H1 (cell line): ENCODE measurements around the gene HAO2. TPM values are rescaled to one million over a fixed set of nuclear protein-coding genes. Genes with fewer than 3 reads are reported as not detected.

Experiments
- CTCF ChIA-PET: fragments of 300-600 bp; sonication (Branson Sonifier 250); formaldehyde crosslinking; loops from one replicate; lab custom pipeline; 2021; ENCODE audit not compliant: partially characterized antibody; lab: Charles Lee
- POLR2A ChIA-PET: fragments of 300-600 bp; sonication (Branson Sonifier 250); formaldehyde crosslinking; loops from one replicate; lab custom pipeline; 2021; ENCODE audit warnings: inconsistent platforms; ENCODE audit not compliant: partially characterized antibody; lab: Charles Lee
- DNase-seq, 2 experiments: peaks; one replicate each; pipeline versions ENCODE4 v3.0.0 to v3.0.0-alpha.2; 2010 to 2022; ENCODE audit warnings: low spot score in 2 of 2, low read depth in 1 of 2, mixed read lengths in 1 of 2
- FAIRE-seq: peaks from 2 replicates; lab custom pipeline; 2011; peaks lifted over from hg19 to GRCh38; lab: Jason Lieb, UNC
- H2AFZ ChIP-seq: 2 replicates; pipeline ENCODE4 v1.8.1; 2012; ENCODE audit warnings: low read length, inconsistent platforms
- H2AK5ac ChIP-seq: 2 replicates; pipeline ENCODE4 v1.6.1; 2013; ENCODE audit warnings: low read depth, low read length
- H2BK120ac ChIP-seq: replicated peaks from 2 replicates; pipeline ENCODE3; 2013; ENCODE audit warnings: low read depth, low read length, inconsistent platforms
- H2BK12ac ChIP-seq: 2 replicates; pipeline ENCODE4 v1.6.1; 2013; ENCODE audit warnings: low read depth, low read length
- H2BK15ac ChIP-seq: 2 replicates; pipeline ENCODE4 v1.6.1; 2013; ENCODE audit warnings: low read length
- H2BK20ac ChIP-seq: 2 replicates; pipeline ENCODE4 v1.6.1; 2013; ENCODE audit warnings: low read length
- H2BK5ac ChIP-seq: 2 replicates; pipeline ENCODE4 v1.6.1; 2013; ENCODE audit warnings: low read depth, low read length
- H3K14ac ChIP-seq: 2 replicates; pipeline ENCODE4 v1.6.1; 2013; ENCODE audit warnings: inconsistent platforms; ENCODE audit not compliant: insufficient read length
- H3K18ac ChIP-seq: 2 replicates; pipeline ENCODE4 v1.6.1; 2013; ENCODE audit warnings: low read length; ENCODE audit errors: extremely low read depth
- H3K23ac ChIP-seq: 2 replicates; pipeline ENCODE4 v1.6.1; 2013; ENCODE audit warnings: inconsistent platforms; ENCODE audit not compliant: insufficient read length
- H3K23me2 ChIP-seq: 2 replicates; pipeline ENCODE4 v1.6.1; 2013; ENCODE audit warnings: low read depth, low read length
- H3K27ac ChIP-seq: 2 replicates; pipeline ENCODE4 v1.6.1; 2011; ENCODE audit warnings: low read depth, low read length, inconsistent platforms
- H3K27me3 ChIP-seq, 4 experiments: replicated peaks in 1 of 4; 1 replicate in 1 of 4; 2 replicates in 3 of 4; pipeline versions ENCODE4 v1.6.1 to v1.8.1; 2011 to 2013; ENCODE audit warnings: low read length in 3 of 4, mild to moderate bottlenecking in 3 of 4, inconsistent platforms in 2 of 4, mixed read lengths in 2 of 4, moderate library complexity in 1 of 4; ENCODE audit not compliant: control insufficient read depth in 3 of 4, insufficient read depth in 3 of 4; ENCODE audit errors: extremely low read depth in 1 of 4
- H3K36me3 ChIP-seq, 4 experiments: 2 replicates each; pipeline versions ENCODE4 v1.6.1 to v1.8.1; 2011 to 2013; ENCODE audit warnings: mild to moderate bottlenecking in 4 of 4, low read length in 3 of 4, moderate library complexity in 2 of 4, control low read depth in 1 of 4, inconsistent platforms in 1 of 4; ENCODE audit not compliant: insufficient read depth in 4 of 4, control insufficient read depth in 2 of 4
- H3K4ac ChIP-seq: replicated peaks from 2 replicates; pipeline ENCODE3; 2013; ENCODE audit warnings: low read length, low read depth, mixed read lengths, inconsistent platforms; ENCODE audit not compliant: insufficient read length
- H3K4me1 ChIP-seq, 4 experiments: replicated peaks in 1 of 4; 1 replicate in 1 of 4; 2 replicates in 3 of 4; pipeline versions ENCODE4 v1.6.1 to v1.8.1; 2011 to 2013; ENCODE audit warnings: low read length in 3 of 4, inconsistent platforms in 2 of 4, mixed read lengths in 1 of 4; ENCODE audit not compliant: insufficient read depth in 4 of 4, control insufficient read depth in 3 of 4
- H3K4me2 ChIP-seq, 2 experiments: 2 replicates each; pipeline versions ENCODE4 v1.6.1 to v1.8.1; 2011 to 2013; ENCODE audit warnings: low read depth in 2 of 2, low read length in 2 of 2, control low read depth in 1 of 2, inconsistent platforms in 1 of 2, mild to moderate bottlenecking in 1 of 2; ENCODE audit not compliant: insufficient read depth in 1 of 2
- H3K4me3 ChIP-seq, 4 experiments: fragments of 200-600, 300-600 bp in 1 of 4; sonication (generic), shearing (Covaris generic), sonication (Bioruptor Twin) in 1 of 4; 2 replicates each; pipeline versions ENCODE4 v1.5.1 to v1.8.1; 2011 to 2016; ENCODE audit warnings: low read length in 4 of 4, low read depth in 3 of 4, control low read depth in 2 of 4, inconsistent platforms in 2 of 4, mild to moderate bottlenecking in 2 of 4, mixed read lengths in 1 of 4, moderate library complexity in 1 of 4; ENCODE audit not compliant: insufficient read depth in 2 of 4; ENCODE audit errors: extremely low read depth in 1 of 4
- H3K56ac ChIP-seq: replicated peaks from 2 replicates; pipeline ENCODE3; 2013; ENCODE audit warnings: low read depth, mild to moderate bottlenecking, mixed read lengths, low read length, inconsistent platforms; ENCODE audit not compliant: insufficient read length
- H3K79me1 ChIP-seq: 2 replicates; pipeline ENCODE4 v1.6.1; 2013; ENCODE audit warnings: low read depth, low read length, control low read depth
- H3K79me2 ChIP-seq, 2 experiments: 2 replicates each; pipeline versions ENCODE4 v1.6.1 to v1.8.1; 2012 to 2013; ENCODE audit warnings: low read length in 2 of 2, mild to moderate bottlenecking in 2 of 2, inconsistent platforms in 1 of 2; ENCODE audit not compliant: insufficient read depth in 2 of 2, control insufficient read depth in 1 of 2
- H3K9ac ChIP-seq, 4 experiments: replicated peaks in 1 of 4; 1 replicate in 1 of 4; 2 replicates in 3 of 4; pipeline versions ENCODE4 v1.6.1 to v1.8.1; 2011 to 2013; ENCODE audit warnings: low read depth in 3 of 4, low read length in 3 of 4, control low read depth in 2 of 4, mild to moderate bottlenecking in 2 of 4, moderate library complexity in 2 of 4, inconsistent platforms in 1 of 4; ENCODE audit errors: extremely low read depth in 1 of 4
- H3K9me3 ChIP-seq, 2 experiments: 2 replicates each; pipeline versions ENCODE4 v1.6.1 to v1.8.1; 2012 to 2013; ENCODE audit warnings: mild to moderate bottlenecking in 2 of 2, moderate library complexity in 2 of 2, control low read depth in 1 of 2, inconsistent platforms in 1 of 2, low read depth in 1 of 2, low read length in 1 of 2, mixed read lengths in 1 of 2; ENCODE audit not compliant: insufficient read depth in 2 of 2
- H4K20me1 ChIP-seq, 2 experiments: replicated peaks in 1 of 2; 2 replicates each; pipeline versions ENCODE3 to v1.8.1; 2011 to 2013; ENCODE audit warnings: inconsistent platforms in 2 of 2, low read length in 2 of 2, mild to moderate bottlenecking in 1 of 2; ENCODE audit not compliant: insufficient read depth in 2 of 2, control insufficient read depth in 1 of 2
- H4K5ac ChIP-seq: 2 replicates; pipeline ENCODE4 v1.6.1; 2013; ENCODE audit warnings: low read length, low read depth, mixed read lengths, inconsistent platforms; ENCODE audit not compliant: insufficient read length
- H4K8ac ChIP-seq: 2 replicates; pipeline ENCODE4 v1.8.0; 2013; ENCODE audit warnings: mild to moderate bottlenecking, moderate library complexity, low read length, inconsistent platforms; ENCODE audit not compliant: insufficient read depth; ENCODE audit errors: extremely low read depth
- H4K91ac ChIP-seq: replicated peaks from 2 replicates; pipeline ENCODE3; 2013; ENCODE audit warnings: low read length, mixed read lengths, inconsistent platforms; ENCODE audit not compliant: insufficient read length
- ASH2L ChIP-seq: fragments of 200-600, 300-600 bp; sonication (generic); IDR thresholded peaks from one replicate; pipeline ENCODE4 v1.7.1; 2017; ENCODE audit warnings: low read length
- CTCF ChIP-seq, 3 experiments: IDR thresholded peaks; 1 replicate in 2 of 3; 2 replicates in 1 of 3; pipeline versions ENCODE4 v1.5.1 to v1.6.1; 2011; ENCODE audit warnings: low read length in 3 of 3, mild to moderate bottlenecking in 3 of 3, inconsistent platforms in 2 of 3, low read depth in 1 of 3, moderate library complexity in 1 of 3; ENCODE audit not compliant: insufficient read depth in 1 of 3; ENCODE audit errors: control extremely low read depth in 1 of 3
- E2F6 ChIP-seq: IDR thresholded peaks from 2 replicates; pipeline ENCODE4 v1.6.1; 2012; ENCODE audit warnings: inconsistent platforms
- PHF8 ChIP-seq: fragments of 200-600 bp; sonication (generic); conservative IDR thresholded peaks from 2 replicates; pipeline ENCODE4 v1.7.1; 2012; ENCODE audit warnings: low read depth, mild to moderate bottlenecking, inconsistent platforms, low read length, moderate library complexity
- TAF7 ChIP-seq: optimal IDR thresholded peaks from 2 replicates; pipeline ENCODE3; 2011; ENCODE audit warnings: low read depth, mild to moderate bottlenecking, inconsistent platforms, low read length, moderate library complexity, borderline replicate concordance
- USF2 ChIP-seq: IDR thresholded peaks from 2 replicates; pipeline ENCODE4 v1.6.1; 2011; ENCODE audit warnings: low read length, improper control_type of control experiment
- WGBS, 2 experiments: shearing (Covaris generic) in 1 of 2; methylation state at CpG; one replicate each; pipeline versions ENCODE4 v1.1.6 to v1.1.7; 2013 to 2015; ENCODE audit warnings: low lambda C conversion rate in 2 of 2, mixed read lengths in 2 of 2, inconsistent platforms in 1 of 2, low coverage in 1 of 2, missing lambda C conversion rate in 1 of 2; ENCODE audit not compliant: insufficient replicate concordance in 2 of 2, insufficient coverage in 1 of 2, insufficient read length in 1 of 2; ENCODE audit errors: extremely low coverage in 1 of 2, missing lambda C conversion rate in 1 of 2; 5-methylcytosine and 5-hydroxymethylcytosine counted together
- polyA plus RNA-seq, 7 experiments: library from polyadenylated mRNA; depleted of rRNA in 3 of 7; stranded (reverse) in 5 of 7; unstranded in 2 of 7; fragments of >200 nt in 5 of 7; fragments of 200-250 nt in 2 of 7; gene quantifications; 1 replicate in 5 of 7; 2 replicates in 1 of 7; 4 replicates in 1 of 7; pipeline versions ENCODE4 v1.2.1 to v1.2.3, GENCODE V29; 2011 to 2013; ENCODE audit warnings: missing spikeins in 2 of 7, mixed read lengths in 2 of 7
- total RNA-seq: library from RNA; stranded (reverse); fragmentation: NEBNext Ultra II Directional; extraction: Animal tissue kit (Norgen Biotek cat#: 25700); gene quantifications from 2 replicates; pipeline ENCODE4 v1.2.1, GENCODE V29; 2021

HAO2 gene
- total and polyA plus RNA-seq, 2 of the 8 experiments (the other 6 are each of a cell fraction or from before 2014, with no cell fraction given) = not detected

GRCh38 chr1:119327450-119328155 is 41.0 kb upstream of the HAO2 start:
- peak overlapping the region; percentile 29; the same call in 1 of the 2 replicates for H2BK20ac ChIP-seq
- no peak overlapping the region for H3K56ac ChIP-seq
- 7% methylated on average over 33 of the region's 34 CpGs; no CpG with 5 or more reads in 1 of the 2 experiments for WGBS, 2 experiments
- peaks cover 0 to 3% (median 0%) of the 10 kb centered on the region in 4 experiments; a peak in 2 of 8 replicates for H3K36me3 ChIP-seq
- no peak overlapping the region for H3K4ac ChIP-seq
- ChIA-PET CTCF (interaction anchor here (0.6 to 4.3 kb wide), 16 partner anchors 9 to 58 kb away, joined by 3 to 66 read pairs (median 4); no protein-coding TSS in a partner anchor), POLR2A (interaction anchor here (1.0 to 1.6 kb wide), 3 partner anchors 12 to 179 kb away, joined by 3 to 8 read pairs (median 4); no protein-coding TSS in a partner anchor)
- FAIRE-seq = no peak
- H3K23me2 ChIP-seq = peaks cover 5% of the 10 kb centered on the region; the same call in 1 of the 2 replicates
- H3K27me3 ChIP-seq = no peaks in the 10 kb centered on the region; a peak in 4 of 7 replicates
- H3K18ac ChIP-seq = peak overlapping the region; percentile 36; the same call in 1 of the 2 replicates
- no peak overlapping the region; the same call in 1 of the 2 replicates for H2BK15ac ChIP-seq
- H2BK12ac ChIP-seq = no peak overlapping the region; the same call in 1 of the 2 replicates
- no peaks in the 10 kb centered on the region for H4K20me1 ChIP-seq
- no peak overlapping the region for H3K23ac ChIP-seq
- H4K91ac ChIP-seq = no peak overlapping the region
- peaks cover 16 to 38% (median 28%) of the 10 kb centered on the region in 4 experiments for H3K4me1 ChIP-seq
- peak overlapping the region; percentile 21 to 57 (median 38); a peak in 6 of 8 replicates for H3K4me3 ChIP-seq
- H3K79me2 ChIP-seq = no peaks in the 10 kb centered on the region
- peak overlapping the region; percentile 69; the same call in 1 of the 2 replicates for H2BK5ac ChIP-seq
- peak overlapping the region; percentile 36; the same call in 1 of the 2 replicates for H2AFZ ChIP-seq
- H3K9me3 ChIP-seq = no peaks in the 10 kb centered on the region
- no peak overlapping the region for H2AK5ac ChIP-seq
- H3K14ac ChIP-seq = no peak overlapping the region
- H3K9ac ChIP-seq = peak overlapping the region in 1 of 4 experiments; percentile 5; a peak in 1 of 7 replicates
- H3K79me1 ChIP-seq = no peaks in the 10 kb centered on the region
- DNase-seq = peak in 1 of 2 experiments; percentile 81
- H4K5ac ChIP-seq = no peak overlapping the region
- H3K27ac ChIP-seq = no peak overlapping the region
- H3K4me2 ChIP-seq = peak overlapping the region; percentile 77 to 80
- H4K8ac ChIP-seq = no peak overlapping the region; the same call in 1 of the 2 replicates
- peak overlapping the region; percentile 5 for H2BK120ac ChIP-seq
- TF ChIP-seq TAF7 = no peak
- TF ChIP-seq PHF8 = no peak
- TF ChIP-seq CTCF (IDR thresholded peaks at IDR 0.05; ENCODE audit: control extremely low read depth in 1 of 3, insufficient read depth in 1 of 3, low read depth in 1 of 3, low read length in 3 of 3) = peak; percentile 54 to 87 (median 76)
- peak; percentile 63 for TF ChIP-seq ASH2L
- TF ChIP-seq E2F6 = peak; percentile 73
- no peak for TF ChIP-seq USF2
